ENCODE measurements around the gene RIN3.

GRCh38 chr14:92687681-92688433 lies 174.3 kb downstream of the RIN3 start:
- TF ChIP-seq CTCF (conservative IDR thresholded peaks at IDR 0.05; ENCODE audit: low read depth, low read length) (no peak), EZH2 (IDR thresholded peaks at IDR 0.05; ENCODE audit: borderline replicate concordance, low read depth, low read length, poor library complexity, severe bottlenecking) (no peak)
